Upper lobe of left lung (tissue), 4 donors: ENCODE results near the gene CLEC16A.

Source experiments
- POLR2AphosphoS5 ChIP-seq, 2 donors: sonication (generic); formaldehyde crosslinking; IDR thresholded peaks; one replicate each; pipeline ENCODE4 v1.5.1; 2017; ENCODE audit warnings: antibody characterized with exemption in 2 of 2
- TF ChIP-seq, protein P1 (sequence below), 6 experiments: fragments of 450-650 bp in 4 of 6; fragments of 200-600 bp in 2 of 6; sonication (generic) in 2 of 6; IDR thresholded peaks; one replicate each; pipeline ENCODE4 v1.5.1; 2016 to 2019; ENCODE audit warnings: antibody characterized with exemption in 6 of 6

DNA sequence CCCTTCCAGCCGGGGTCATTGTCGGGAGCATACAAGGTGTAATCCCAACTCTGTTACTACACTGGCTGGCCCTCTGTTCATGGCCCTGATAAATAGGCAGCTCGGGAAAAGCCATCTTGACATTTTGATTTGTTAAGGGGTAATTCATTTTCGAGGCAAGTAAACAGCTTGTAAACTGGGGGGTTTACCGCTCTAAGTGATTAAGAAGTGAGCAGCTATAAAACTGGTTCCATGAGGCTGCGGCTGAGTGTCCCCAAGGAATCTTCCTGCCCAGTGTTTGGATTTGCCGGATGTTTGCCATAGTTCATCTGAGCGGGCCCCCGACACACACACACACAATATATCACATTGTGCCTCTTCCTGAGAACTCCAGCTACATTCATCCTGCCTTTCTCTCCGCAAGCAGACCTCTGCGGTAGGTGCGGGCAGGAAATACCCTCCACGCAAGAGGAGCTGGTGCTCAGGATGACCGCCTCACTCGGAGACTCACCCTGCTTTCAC lies 219.4 kb downstream of the CLEC16A start:
- no peak for TF ChIP-seq POLR2AphosphoS5 (IDR thresholded peaks at IDR 0.05)
- TF ChIP-seq, protein P1, sequence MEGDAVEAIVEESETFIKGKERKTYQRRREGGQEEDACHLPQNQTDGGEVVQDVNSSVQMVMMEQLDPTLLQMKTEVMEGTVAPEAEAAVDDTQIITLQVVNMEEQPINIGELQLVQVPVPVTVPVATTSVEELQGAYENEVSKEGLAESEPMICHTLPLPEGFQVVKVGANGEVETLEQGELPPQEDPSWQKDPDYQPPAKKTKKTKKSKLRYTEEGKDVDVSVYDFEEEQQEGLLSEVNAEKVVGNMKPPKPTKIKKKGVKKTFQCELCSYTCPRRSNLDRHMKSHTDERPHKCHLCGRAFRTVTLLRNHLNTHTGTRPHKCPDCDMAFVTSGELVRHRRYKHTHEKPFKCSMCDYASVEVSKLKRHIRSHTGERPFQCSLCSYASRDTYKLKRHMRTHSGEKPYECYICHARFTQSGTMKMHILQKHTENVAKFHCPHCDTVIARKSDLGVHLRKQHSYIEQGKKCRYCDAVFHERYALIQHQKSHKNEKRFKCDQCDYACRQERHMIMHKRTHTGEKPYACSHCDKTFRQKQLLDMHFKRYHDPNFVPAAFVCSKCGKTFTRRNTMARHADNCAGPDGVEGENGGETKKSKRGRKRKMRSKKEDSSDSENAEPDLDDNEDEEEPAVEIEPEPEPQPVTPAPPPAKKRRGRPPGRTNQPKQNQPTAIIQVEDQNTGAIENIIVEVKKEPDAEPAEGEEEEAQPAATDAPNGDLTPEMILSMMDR (IDR thresholded peaks at IDR 0.05), result no peak
